ENCODE data around the gene HOXB9.
A peak's percentile ranks its signal among the peaks of the same experiment; 100 is the strongest.

Gene HOXB9

DNA sequence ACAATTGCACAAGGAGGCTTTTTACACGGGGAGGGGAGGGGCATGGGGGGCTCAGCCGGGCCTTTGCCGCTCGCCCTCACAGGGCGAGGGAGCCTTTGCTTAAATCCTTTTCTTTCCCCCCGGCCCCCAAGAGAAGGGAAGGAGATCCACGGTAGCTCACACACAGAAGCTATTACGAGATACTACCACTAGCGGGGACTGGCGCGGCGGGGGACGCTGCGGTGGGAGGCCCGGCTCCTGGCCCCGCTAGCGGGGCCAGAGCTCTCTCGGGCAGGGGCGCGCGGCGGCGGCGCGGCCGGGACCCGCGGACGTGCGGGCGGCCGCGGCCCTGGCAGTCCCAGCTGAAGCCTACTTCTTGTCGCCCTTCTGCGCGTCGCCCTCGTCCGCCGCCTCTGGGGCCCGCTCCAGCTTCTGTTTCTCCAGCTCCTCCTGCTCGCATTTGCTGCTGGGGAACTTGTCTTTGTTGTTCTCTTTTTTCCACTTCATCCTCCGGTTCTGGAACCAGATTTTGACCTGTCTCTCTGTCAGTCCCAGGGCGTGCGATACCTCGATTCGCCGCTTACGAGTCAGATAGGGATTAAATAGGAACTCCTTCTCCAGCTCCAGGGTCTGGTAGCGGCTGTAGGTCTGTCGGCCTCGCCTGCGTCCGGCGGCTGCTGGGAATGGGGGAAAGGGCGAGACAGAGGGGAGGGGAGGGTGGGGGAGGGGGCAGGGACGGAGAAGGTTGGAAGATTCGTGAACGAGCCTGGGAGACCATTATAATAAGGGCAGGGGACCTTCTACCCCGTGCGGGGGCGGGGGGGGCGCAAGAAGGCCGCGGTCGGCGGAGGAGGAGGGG, 13.1 kb downstream of the HOXB9 start:
- DNase-seq (ENCODE audit: insufficient read length, low spot score) (peak; percentile 74), FAIRE-seq (peak; percentile 88)

DNA sequence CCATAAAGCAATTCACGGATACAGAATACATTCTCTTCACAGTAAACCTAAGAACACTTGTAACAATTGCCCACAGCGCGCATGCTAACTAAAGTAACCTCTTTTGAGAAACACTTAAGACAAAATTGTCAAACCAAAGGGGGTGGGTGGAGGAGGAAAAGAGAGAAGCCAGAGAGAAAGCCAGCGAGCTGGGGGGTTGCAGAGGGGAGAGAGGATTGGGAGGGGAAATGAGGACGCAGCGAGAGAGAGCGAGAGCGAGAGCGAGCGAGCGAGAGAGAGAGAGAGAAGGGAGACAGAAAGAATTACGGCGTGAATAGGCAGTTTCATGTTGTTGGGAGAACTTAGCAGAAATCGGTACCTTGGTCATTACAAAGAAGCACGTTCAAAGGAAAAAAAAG, 13.7 kb downstream of the HOXB9 start:
- FAIRE-seq (no peak), DNase-seq (ENCODE audit: insufficient read length, low spot score) (no peak)

GRCh38 chr17:48611681-48612455, 14.3 kb downstream of the HOXB9 start:
- DNase-seq (ENCODE audit: insufficient read length, low spot score) = no peak
- FAIRE-seq = peak; percentile 45

DNA sequence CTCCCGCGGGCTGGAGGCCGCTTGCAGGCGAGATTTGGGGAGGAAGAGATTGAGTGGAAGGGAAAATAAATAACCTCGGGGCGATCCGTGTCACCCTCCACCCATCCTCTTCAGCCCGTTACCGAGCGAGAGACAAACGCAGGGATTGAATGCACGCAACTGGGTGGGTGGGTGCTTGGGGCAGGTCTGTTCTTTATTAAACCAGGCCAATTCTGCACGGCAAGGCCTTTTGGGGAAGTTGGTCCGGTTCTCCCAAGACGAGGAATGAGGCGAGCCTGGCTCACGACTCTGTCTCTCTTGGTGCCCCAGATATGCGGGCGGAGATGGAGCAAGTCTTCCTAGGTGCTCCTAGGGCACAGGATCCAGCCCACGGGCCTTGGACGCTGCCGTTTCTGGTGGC, 14.9 kb downstream of the HOXB9 start:
- FAIRE-seq (peak; percentile 37), DNase-seq (ENCODE audit: insufficient read length, low spot score) (no peak)

- FAIRE-seq (peak; percentile 96), DNase-seq (ENCODE audit: insufficient read length, low spot score) (peak; percentile 80)
Observed at GRCh38 chr17:48610282-48611211, 15.6 kb downstream of the HOXB9 start, which contains the start of gene HOXB7. Gene HOXB7, minus strand, starts transcription at chr17:48611017. Its CDS starts 99 bp downstream, at chr17:48610918.

GRCh38 chr17:48609759-48610281, 16.3 kb downstream of the HOXB9 start:
- DNase-seq (ENCODE audit: insufficient read length, low spot score) (no peak), FAIRE-seq (no peak)

DNA sequence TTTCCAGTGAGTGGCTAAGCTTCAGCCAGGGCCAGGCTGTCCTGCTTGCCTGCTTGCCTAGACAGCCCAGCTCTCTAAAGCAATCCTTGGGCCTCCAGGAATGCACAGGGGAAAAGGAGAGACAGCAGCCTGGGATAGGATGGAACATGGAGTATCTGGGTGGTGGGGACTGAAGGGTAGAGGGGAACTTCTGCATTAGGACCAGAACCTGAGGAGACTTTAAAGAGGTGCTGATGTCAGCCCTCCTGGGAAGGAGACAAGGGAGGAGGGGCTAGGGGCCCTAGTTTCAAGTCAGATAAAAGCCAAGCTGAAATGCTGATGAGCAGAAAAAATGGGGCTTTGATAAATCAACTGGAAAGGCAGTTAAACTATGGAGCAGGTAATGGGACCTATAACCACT, 17.1 kb downstream of the HOXB9 start:
- DNase-seq (ENCODE audit: insufficient read length, low spot score) (no peak), FAIRE-seq (no peak)

DNA sequence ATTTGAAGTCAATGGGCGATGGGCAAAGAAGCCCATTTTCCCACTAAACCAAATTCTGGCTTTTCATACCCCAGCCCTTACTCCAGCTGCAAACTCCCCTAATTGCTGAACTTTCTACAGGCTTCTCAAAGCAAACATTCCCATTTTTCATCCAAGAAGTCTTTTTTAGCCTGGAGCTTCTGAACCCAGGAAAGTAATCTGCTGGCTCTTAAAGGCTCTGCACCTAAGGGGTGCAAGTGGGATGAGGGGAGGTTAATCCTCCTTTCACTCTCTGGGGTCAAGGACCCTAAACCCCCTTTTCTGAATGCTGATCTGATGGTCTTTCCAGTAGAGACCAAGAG, 17.7 kb downstream of the HOXB9 start:
- DNase-seq (ENCODE audit: insufficient read length, low spot score) (no peak), FAIRE-seq (no peak)

DNA sequence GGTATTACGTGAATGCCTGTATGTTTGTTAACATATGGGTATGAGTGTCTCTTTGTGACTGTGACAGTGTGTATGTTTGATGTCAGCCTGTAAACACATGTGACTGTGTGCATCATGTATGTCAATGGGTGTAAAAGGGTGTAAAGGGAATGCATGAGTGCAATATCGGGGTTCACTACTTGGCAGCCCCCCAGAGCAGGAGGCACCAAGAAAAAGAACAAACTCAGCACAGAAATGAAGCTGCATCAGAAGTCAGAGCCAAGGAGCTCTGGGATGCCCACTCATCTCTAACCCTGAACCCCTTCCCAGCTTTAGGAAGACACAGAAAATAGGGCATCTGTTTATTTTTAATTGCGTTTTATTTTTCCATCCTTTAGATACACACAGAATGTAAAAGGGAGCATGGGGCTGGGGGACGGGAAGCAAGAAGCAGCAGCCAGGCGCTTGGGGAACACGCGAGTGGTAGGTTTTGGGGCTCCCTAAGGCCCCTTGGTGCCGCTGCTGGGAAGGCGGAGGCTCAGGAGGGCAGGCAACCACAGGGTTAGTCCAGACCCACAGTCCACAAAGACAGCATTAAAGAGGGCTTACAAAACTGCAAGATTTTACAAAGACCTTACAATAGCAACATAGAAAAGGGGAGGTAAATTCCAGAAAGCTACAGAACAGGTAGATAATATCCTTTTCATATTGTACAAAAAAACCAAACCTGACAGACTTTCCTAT, 19.1 kb downstream of the HOXB9 start:
- no peak for DNase-seq (ENCODE audit: insufficient read length, low spot score)
- FAIRE-seq = no peak

DNA sequence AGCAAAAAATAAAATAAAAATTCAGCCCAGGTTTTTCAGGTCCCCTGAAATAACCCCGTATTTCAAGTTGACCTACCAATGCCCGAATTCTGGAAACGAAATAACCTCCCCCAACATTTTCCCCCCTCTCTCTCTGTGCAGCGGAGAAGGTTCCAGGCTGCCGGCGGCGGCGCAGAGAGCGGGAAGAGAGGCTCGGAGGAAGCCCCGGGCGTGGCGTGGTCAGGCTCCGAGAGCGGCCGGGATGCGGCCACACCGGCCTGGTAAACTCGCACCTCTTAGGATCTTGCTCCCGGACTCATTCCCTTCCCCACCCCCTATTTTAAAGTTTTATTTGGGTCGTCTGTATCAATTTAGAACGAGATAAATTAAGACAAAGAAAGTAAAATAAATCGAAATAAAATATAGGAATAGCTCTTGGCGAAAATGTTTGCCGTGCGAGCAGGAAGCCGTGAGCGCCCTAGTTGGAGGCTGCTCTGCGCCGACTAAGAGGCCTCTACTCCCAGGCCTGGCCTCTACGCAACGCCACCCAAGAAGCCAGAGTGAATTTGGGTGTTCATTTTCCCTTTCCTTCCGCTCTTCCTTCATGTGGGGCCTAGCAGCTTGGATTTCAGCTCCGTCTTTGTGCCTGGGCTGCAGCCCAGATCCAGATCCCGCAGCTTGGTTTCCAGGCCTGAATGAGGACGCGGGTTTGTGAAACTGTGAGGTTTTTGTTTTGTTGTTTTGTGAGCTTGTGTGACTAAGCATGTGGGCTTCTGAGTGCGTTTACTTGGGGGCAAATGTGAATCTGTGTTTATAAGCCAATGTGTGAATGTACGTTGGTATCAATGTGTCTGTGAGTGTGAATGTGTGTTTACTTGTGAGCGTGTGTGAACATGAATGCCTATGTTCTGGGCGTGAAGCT, 19.9 kb downstream of the HOXB9 start:
- DNase-seq (ENCODE audit: insufficient read length, low spot score) = no peak
- FAIRE-seq = no peak

- DNase-seq (ENCODE audit: insufficient read length, low spot score) (no peak), FAIRE-seq (no peak)
Observed at GRCh38 chr17:48605409-48605919, 20.7 kb downstream of the HOXB9 start.

- DNase-seq (ENCODE audit: insufficient read length, low spot score) (no peak), FAIRE-seq (no peak)
Observed at GRCh38 chr17:48604770-48605329, 21.3 kb downstream of the HOXB9 start, which contains the start of gene HOXB6. Gene HOXB6, minus strand, starts transcription at chr17:48604986. Its CDS starts 6,836 bp downstream, at chr17:48598150.

GRCh38 chr17:48603959-48604769, 22.0 kb downstream of the HOXB9 start:
- DNase-seq (ENCODE audit: insufficient read length, low spot score) (no peak), FAIRE-seq (no peak)

- no peak for DNase-seq (ENCODE audit: insufficient read length, low spot score)
- FAIRE-seq = no peak
Observed at GRCh38 chr17:48601539-48602425, 24.4 kb downstream of the HOXB9 start.

DNA sequence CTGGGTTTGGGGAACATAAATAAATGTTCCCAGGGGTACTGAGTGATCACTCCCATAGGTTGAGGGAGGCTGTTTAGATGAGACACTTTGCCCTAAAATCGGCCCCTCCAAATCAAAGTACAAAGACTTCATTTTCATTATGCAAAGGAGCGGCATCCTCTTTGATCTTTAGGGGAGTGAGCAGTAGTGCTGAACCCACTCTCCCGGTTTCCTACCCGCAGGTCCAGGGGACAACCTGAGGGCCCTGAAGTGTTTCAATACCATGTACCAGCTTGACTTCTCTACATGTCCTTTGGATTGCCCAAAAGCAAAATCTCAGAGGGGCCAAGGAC, 25.0 kb downstream of the HOXB9 start:
- DNase-seq (ENCODE audit: insufficient read length, low spot score) (no peak), FAIRE-seq (no peak)

- FAIRE-seq = no peak
Observed at GRCh38 chr17:48600244-48601098, 25.7 kb downstream of the HOXB9 start.

More at GRCh38 chr17:48600244-48601098, 25.7 kb downstream of the HOXB9 start:
- no peak for DNase-seq (ENCODE audit: insufficient read length, low spot score)
